HCT116 (cell line): ENCODE results near the gene ARHGEF12. TPM values are rescaled to one million over a fixed set of nuclear protein-coding genes. Genes with fewer than 3 reads are reported as not detected.

ENCODE experiments used
- ATAC-seq: fragments of 200-7000 bp; cut with Tn5 transposase; 2 replicates; pipeline ENCODE4 v1.9.1; 2020; ENCODE audit warnings: mild to moderate bottlenecking, moderate library complexity
- BruUV-seq: library from RNA; stranded (reverse); fragments of 400-500 nt; replicated peaks from 2 replicates; lab custom pipeline; 2021; lab: Mats Ljungman, UMichigan
- CTCF ChIA-PET: fragments of 300-600 bp; sonication (Branson Sonifier 250); formaldehyde crosslinking; loops from one replicate; lab custom pipeline; 2021; ENCODE audit warnings: antibody characterized with exemption; lab: Charles Lee
- POLR2A ChIA-PET: fragments of 300-600, 350-600 bp; sonication (Branson Sonifier 250); formaldehyde crosslinking; loops from one replicate; lab custom pipeline; 2021; ENCODE audit warnings: antibody characterized with exemption; lab: Charles Lee
- RAD21 ChIA-PET, 2 experiments: fragments of 300-600 bp; sonication (Branson Sonifier 250); formaldehyde crosslinking; loops; one replicate each; lab custom pipeline; 2023; ENCODE audit warnings: low total read pairs in 2 of 2; ENCODE audit not compliant: uncharacterized antibody in 2 of 2, unreplicated experiment in 2 of 2, low non-redundant PET in 1 of 2; lab: Charles Lee
- DNase-seq: peaks from one replicate; pipeline ENCODE4 v3.0.0-alpha.2; 2010; ENCODE audit warnings: low read depth, low spot score
- H2AFZ ChIP-seq: fragments of 200-600 bp; shearing (Covaris generic), sonication (generic); 2 replicates; pipeline ENCODE4 v1.6.1; 2017; ENCODE audit warnings: low read depth, mixed run types, mixed read lengths, antibody characterized with exemption, low read length; ENCODE audit not compliant: poor library complexity, severe bottlenecking
- H3K27ac ChIP-seq: 2 replicates; pipeline ENCODE4 v1.5.1; 2012; ENCODE audit warnings: low read depth, low read length
- H3K27me3 ChIP-seq: fragments of 200-600 bp; sonication (generic); 2 replicates; pipeline ENCODE4 v1.6.1; 2016; ENCODE audit warnings: mixed run types, low read length, mixed read lengths; ENCODE audit not compliant: insufficient read depth
- H3K36me3 ChIP-seq, 2 experiments: fragments of 200-500 bp in 1 of 2; fragments of 200-600 bp in 1 of 2; sonication (Bioruptor generic) in 1 of 2; sonication (generic) in 1 of 2; 2 replicates each; pipeline versions ENCODE4 v1.5.1 to v1.6.1; 2014 to 2016; ENCODE audit warnings: low read length in 2 of 2, inconsistent platforms in 1 of 2, mixed read lengths in 1 of 2, mixed run types in 1 of 2; ENCODE audit not compliant: insufficient read depth in 2 of 2, control insufficient read depth in 1 of 2
- H3K4me1 ChIP-seq, 2 experiments: fragments of 200-600 bp in 1 of 2; sonication (generic) in 1 of 2; 2 replicates each; pipeline versions ENCODE4 v1.5.1 to v1.6.1; 2012 to 2017; ENCODE audit warnings: low read length in 2 of 2, inconsistent platforms in 1 of 2, mild to moderate bottlenecking in 1 of 2, mixed read lengths in 1 of 2, mixed run types in 1 of 2, moderate library complexity in 1 of 2; ENCODE audit not compliant: insufficient read depth in 2 of 2, control insufficient read depth in 1 of 2
- H3K4me2 ChIP-seq: fragments of 200-600 bp; sonication (generic); 2 replicates; pipeline ENCODE4 v1.6.1; 2017; ENCODE audit warnings: mixed run types, low read length, mixed read lengths
- H3K4me3 ChIP-seq, 2 experiments: fragments of 200-600 bp in 1 of 2; sonication (generic) in 1 of 2; replicated peaks in 1 of 2; 2 replicates each; pipeline ENCODE4 v1.5.1; 2011 to 2016; ENCODE audit warnings: low read length in 2 of 2, control low read depth in 1 of 2, low read depth in 1 of 2, mild to moderate bottlenecking in 1 of 2, mixed read lengths in 1 of 2, mixed run types in 1 of 2
- H3K79me2 ChIP-seq: fragments of 200-600 bp; sonication (generic); 2 replicates; pipeline ENCODE4 v1.6.1; 2017; ENCODE audit warnings: mild to moderate bottlenecking, mixed run types, low read length, moderate library complexity, mixed read lengths; ENCODE audit not compliant: insufficient read depth
- H3K9ac ChIP-seq: fragments of 200-600 bp; sonication (generic); 2 replicates; pipeline ENCODE4 v1.6.1; 2016; ENCODE audit warnings: low read length, mixed read lengths
- H3K9me2 ChIP-seq: fragments of 200-600 bp; sonication (generic), shearing (Covaris generic); 2 replicates; pipeline ENCODE4 v1.6.1; 2017; ENCODE audit warnings: mixed run types, mild to moderate bottlenecking, moderate library complexity; ENCODE audit not compliant: insufficient read depth
- H3K9me3 ChIP-seq, 2 experiments: fragments of 200-500 bp in 1 of 2; fragments of 200-600 bp in 1 of 2; sonication (Bioruptor generic) in 1 of 2; sonication (generic) in 1 of 2; 2 replicates each; pipeline ENCODE4 v1.6.1; 2014 to 2017; ENCODE audit warnings: low read length in 2 of 2, mixed read lengths in 2 of 2, inconsistent platforms in 1 of 2, low read depth in 1 of 2, mild to moderate bottlenecking in 1 of 2, mixed run types in 1 of 2, moderate library complexity in 1 of 2; ENCODE audit not compliant: control insufficient read depth in 1 of 2, insufficient read depth in 1 of 2
- H4K20me1 ChIP-seq: fragments of 200-600 bp; sonication (generic), shearing (Covaris generic); 2 replicates; pipeline ENCODE4 v1.6.1; 2017; ENCODE audit warnings: mixed run types, mild to moderate bottlenecking, moderate library complexity; ENCODE audit not compliant: insufficient read depth
- CBX3 ChIP-seq: IDR thresholded peaks from 2 replicates; pipeline ENCODE4 v1.6.1; 2012; ENCODE audit warnings: low read depth
- EGR1 ChIP-seq: IDR thresholded peaks from 2 replicates; pipeline ENCODE4 v1.6.1; 2012; ENCODE audit warnings: low read depth
- ELF1 ChIP-seq: IDR thresholded peaks from 2 replicates; pipeline ENCODE4 v1.6.1; 2012; ENCODE audit warnings: low read depth, borderline replicate concordance
- EZH2 ChIP-seq: fragments of 200-600 bp; sonication (generic); IDR thresholded peaks from 2 replicates; pipeline ENCODE4 v1.6.1; 2017; ENCODE audit warnings: antibody characterized with exemption, mixed run types
- EZH2phosphoT487 ChIP-seq: fragments of 200-600 bp; IDR thresholded peaks from 2 replicates; pipeline ENCODE4 v1.6.1; 2018; ENCODE audit warnings: antibody characterized with exemption, borderline replicate concordance
- JUND ChIP-seq: IDR thresholded peaks from 2 replicates; pipeline ENCODE4 v1.6.1; 2012
- POLR2A ChIP-seq: IDR thresholded peaks from 2 replicates; pipeline ENCODE4 v1.7.0; 2011; ENCODE audit warnings: borderline replicate concordance; ENCODE audit not compliant: insufficient read depth, insufficient read length; ENCODE audit errors: extremely low read depth
- POLR2AphosphoS5 ChIP-seq: IDR thresholded peaks from 2 replicates; pipeline ENCODE4 v1.6.1; 2011; ENCODE audit warnings: mild to moderate bottlenecking, low read depth, low read length, moderate library complexity
- RAD21 ChIP-seq: IDR thresholded peaks from 2 replicates; pipeline ENCODE4 v1.6.1; 2012; ENCODE audit warnings: low read depth, mild to moderate bottlenecking
- SIN3A ChIP-seq: IDR thresholded peaks from 2 replicates; pipeline ENCODE4 v1.6.1; 2012; ENCODE audit warnings: low read depth
- SP1 ChIP-seq: IDR thresholded peaks from 2 replicates; pipeline ENCODE4 v1.6.1; 2012; ENCODE audit warnings: low read depth
- SRF ChIP-seq: IDR thresholded peaks from 2 replicates; pipeline ENCODE4 v1.6.1; 2012; ENCODE audit warnings: low read depth
- YY1 ChIP-seq: IDR thresholded peaks from 2 replicates; pipeline ENCODE4 v1.6.1; 2011; ENCODE audit warnings: low read length, low read depth, moderate library complexity, mild to moderate bottlenecking; ENCODE audit not compliant: insufficient replicate concordance; ENCODE audit errors: extremely low read depth
- ZFX ChIP-seq: fragments of 450-650 bp; IDR thresholded peaks from 2 replicates; pipeline ENCODE4 v1.6.1; 2017
- intact Hi-C: fragments of 100-400 bp; cut with micrococcal nuclease; formaldehyde crosslinking; loops from 2 replicates; pipeline ENCODE4 v1.10.0; 2022
- total RNA-seq: library from RNA; stranded (reverse); gene quantifications from one replicate; pipeline ENCODE4 v1.2.1, GENCODE V29; 2021; ENCODE audit not compliant: unreplicated experiment
- TF ChIP-seq, protein P1 (sequence below): IDR thresholded peaks from 2 replicates; pipeline ENCODE4 v1.6.1; 2012; ENCODE audit warnings: low read depth
- TF ChIP-seq, protein P2 (sequence below): IDR thresholded peaks from 2 replicates; pipeline ENCODE4 v1.6.1; 2012
- TF ChIP-seq, protein P3 (sequence below), 3 experiments: fragments of 200-600 bp in 1 of 3; sonication (generic) in 1 of 3; IDR thresholded peaks in 2 of 3; conservative IDR thresholded peaks in 1 of 3; 2 replicates each; pipeline ENCODE4 v1.5.1; 2012 to 2017; ENCODE audit warnings: low read depth in 2 of 3, low read length in 2 of 3, antibody characterized with exemption in 1 of 3, borderline replicate concordance in 1 of 3, control low read depth in 1 of 3, mild to moderate bottlenecking in 1 of 3, mixed read lengths in 1 of 3, mixed run types in 1 of 3, moderate library complexity in 1 of 3; ENCODE audit not compliant: insufficient read depth in 1 of 3

ARHGEF12 gene
- total RNA-seq, 1 experiment from 2014 or later = 81.4 TPM

DNA sequence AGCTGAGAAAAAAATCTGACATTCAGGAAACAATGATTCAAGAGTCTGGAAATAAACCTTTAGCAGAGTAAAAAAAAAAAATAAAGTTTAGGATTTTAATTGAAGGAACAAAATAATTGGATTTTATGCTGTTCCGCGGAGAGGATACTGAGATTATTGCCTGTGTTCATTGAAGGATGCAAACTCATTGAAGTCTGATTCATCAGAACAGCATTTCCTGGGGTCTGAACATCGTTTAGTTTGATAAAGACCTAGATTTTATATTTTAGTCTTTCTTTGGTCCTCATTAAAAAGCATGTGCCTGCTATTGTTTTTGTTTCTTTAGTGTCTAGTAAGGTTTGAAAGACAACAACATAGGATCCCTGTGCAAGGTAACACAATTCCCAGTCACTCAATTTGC, 6.7 kb upstream of the ARHGEF12 start:
- no peak overlapping the region for H3K9ac ChIP-seq
- CTCF ChIA-PET = no interaction called here
- POLR2A ChIA-PET = interaction anchor here (0.7 kb wide), 1 partner anchor 23 kb away, joined by 3 read pairs; no protein-coding TSS in a partner anchor
- H3K9me2 ChIP-seq = no peaks in the 10 kb centered on the region
- BruUV-seq = no TSS peak
- no peak overlapping the region for H3K27ac ChIP-seq
- peaks cover 38 to 57% of the 10 kb centered on the region in 2 experiments for H3K4me1 ChIP-seq
- no peaks in the 10 kb centered on the region for H3K9me3 ChIP-seq
- DNase-seq (no peak), ATAC-seq (no peak)
- no peak overlapping the region for H3K4me3 ChIP-seq
- H3K36me3 ChIP-seq = no peaks in the 10 kb centered on the region
- no peak for TF ChIP-seq EZH2
- TF ChIP-seq, protein P1, sequence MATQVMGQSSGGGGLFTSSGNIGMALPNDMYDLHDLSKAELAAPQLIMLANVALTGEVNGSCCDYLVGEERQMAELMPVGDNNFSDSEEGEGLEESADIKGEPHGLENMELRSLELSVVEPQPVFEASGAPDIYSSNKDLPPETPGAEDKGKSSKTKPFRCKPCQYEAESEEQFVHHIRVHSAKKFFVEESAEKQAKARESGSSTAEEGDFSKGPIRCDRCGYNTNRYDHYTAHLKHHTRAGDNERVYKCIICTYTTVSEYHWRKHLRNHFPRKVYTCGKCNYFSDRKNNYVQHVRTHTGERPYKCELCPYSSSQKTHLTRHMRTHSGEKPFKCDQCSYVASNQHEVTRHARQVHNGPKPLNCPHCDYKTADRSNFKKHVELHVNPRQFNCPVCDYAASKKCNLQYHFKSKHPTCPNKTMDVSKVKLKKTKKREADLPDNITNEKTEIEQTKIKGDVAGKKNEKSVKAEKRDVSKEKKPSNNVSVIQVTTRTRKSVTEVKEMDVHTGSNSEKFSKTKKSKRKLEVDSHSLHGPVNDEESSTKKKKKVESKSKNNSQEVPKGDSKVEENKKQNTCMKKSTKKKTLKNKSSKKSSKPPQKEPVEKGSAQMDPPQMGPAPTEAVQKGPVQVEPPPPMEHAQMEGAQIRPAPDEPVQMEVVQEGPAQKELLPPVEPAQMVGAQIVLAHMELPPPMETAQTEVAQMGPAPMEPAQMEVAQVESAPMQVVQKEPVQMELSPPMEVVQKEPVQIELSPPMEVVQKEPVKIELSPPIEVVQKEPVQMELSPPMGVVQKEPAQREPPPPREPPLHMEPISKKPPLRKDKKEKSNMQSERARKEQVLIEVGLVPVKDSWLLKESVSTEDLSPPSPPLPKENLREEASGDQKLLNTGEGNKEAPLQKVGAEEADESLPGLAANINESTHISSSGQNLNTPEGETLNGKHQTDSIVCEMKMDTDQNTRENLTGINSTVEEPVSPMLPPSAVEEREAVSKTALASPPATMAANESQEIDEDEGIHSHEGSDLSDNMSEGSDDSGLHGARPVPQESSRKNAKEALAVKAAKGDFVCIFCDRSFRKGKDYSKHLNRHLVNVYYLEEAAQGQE = no peak
- TF ChIP-seq EZH2phosphoT487 = no peak
- TF ChIP-seq ELF1 = no peak
- TF ChIP-seq POLR2A = no peak
- TF ChIP-seq SRF = no peak
- TF ChIP-seq YY1 = no peak
- TF ChIP-seq, protein P2, sequence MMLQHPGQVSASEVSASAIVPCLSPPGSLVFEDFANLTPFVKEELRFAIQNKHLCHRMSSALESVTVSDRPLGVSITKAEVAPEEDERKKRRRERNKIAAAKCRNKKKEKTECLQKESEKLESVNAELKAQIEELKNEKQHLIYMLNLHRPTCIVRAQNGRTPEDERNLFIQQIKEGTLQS = no peak
- TF ChIP-seq, protein P3, sequence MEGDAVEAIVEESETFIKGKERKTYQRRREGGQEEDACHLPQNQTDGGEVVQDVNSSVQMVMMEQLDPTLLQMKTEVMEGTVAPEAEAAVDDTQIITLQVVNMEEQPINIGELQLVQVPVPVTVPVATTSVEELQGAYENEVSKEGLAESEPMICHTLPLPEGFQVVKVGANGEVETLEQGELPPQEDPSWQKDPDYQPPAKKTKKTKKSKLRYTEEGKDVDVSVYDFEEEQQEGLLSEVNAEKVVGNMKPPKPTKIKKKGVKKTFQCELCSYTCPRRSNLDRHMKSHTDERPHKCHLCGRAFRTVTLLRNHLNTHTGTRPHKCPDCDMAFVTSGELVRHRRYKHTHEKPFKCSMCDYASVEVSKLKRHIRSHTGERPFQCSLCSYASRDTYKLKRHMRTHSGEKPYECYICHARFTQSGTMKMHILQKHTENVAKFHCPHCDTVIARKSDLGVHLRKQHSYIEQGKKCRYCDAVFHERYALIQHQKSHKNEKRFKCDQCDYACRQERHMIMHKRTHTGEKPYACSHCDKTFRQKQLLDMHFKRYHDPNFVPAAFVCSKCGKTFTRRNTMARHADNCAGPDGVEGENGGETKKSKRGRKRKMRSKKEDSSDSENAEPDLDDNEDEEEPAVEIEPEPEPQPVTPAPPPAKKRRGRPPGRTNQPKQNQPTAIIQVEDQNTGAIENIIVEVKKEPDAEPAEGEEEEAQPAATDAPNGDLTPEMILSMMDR (IDR thresholded peaks at IDR 0.05 in 2 of 3, conservative IDR thresholded peaks at IDR 0.05 in 1 of 3; ENCODE audit: borderline replicate concordance in 1 of 3, insufficient read depth in 1 of 3, low read depth in 2 of 3, low read length in 2 of 3) = no peak
- no peak for TF ChIP-seq RAD21
- no peak for TF ChIP-seq POLR2AphosphoS5
- TF ChIP-seq SP1 = no peak
- no peak for TF ChIP-seq EGR1
- TF ChIP-seq CBX3 = no peak
- no peak for TF ChIP-seq ZFX
- no peak for TF ChIP-seq SIN3A
- TF ChIP-seq JUND = no peak
- RAD21 ChIA-PET = no interaction called here
- intact Hi-C loops = no loop called here
- H3K27me3 ChIP-seq = no peaks in the 10 kb centered on the region
- no peak overlapping the region for H2AFZ ChIP-seq
- peaks cover 20% of the 10 kb centered on the region for H3K79me2 ChIP-seq
- H4K20me1 ChIP-seq = no peaks in the 10 kb centered on the region
- H3K4me2 ChIP-seq = no peak overlapping the region
